LNCaP clone FGC (cell line): ENCODE measurements around the gene CLCA2.
A peak's percentile ranks its signal among the peaks of the same experiment; 100 is the strongest.

Experiments used
- DNase-seq: peaks from one replicate; pipeline ENCODE4 v3.0.0-alpha.2; 2011; ENCODE audit warnings: low read depth
- H3K4me3 ChIP-seq: 2 replicates; pipeline ENCODE4 v1.5.1; 2011; ENCODE audit warnings: mild to moderate bottlenecking, low read depth, low read length, control low read depth
- TF ChIP-seq, protein P1 (sequence below): IDR thresholded peaks from 2 replicates; pipeline ENCODE4 v1.5.1; 2012; ENCODE audit warnings: mild to moderate bottlenecking; ENCODE audit not compliant: control insufficient read depth, insufficient read depth; ENCODE audit errors: extremely low read depth

CLCA2 gene

DNA sequence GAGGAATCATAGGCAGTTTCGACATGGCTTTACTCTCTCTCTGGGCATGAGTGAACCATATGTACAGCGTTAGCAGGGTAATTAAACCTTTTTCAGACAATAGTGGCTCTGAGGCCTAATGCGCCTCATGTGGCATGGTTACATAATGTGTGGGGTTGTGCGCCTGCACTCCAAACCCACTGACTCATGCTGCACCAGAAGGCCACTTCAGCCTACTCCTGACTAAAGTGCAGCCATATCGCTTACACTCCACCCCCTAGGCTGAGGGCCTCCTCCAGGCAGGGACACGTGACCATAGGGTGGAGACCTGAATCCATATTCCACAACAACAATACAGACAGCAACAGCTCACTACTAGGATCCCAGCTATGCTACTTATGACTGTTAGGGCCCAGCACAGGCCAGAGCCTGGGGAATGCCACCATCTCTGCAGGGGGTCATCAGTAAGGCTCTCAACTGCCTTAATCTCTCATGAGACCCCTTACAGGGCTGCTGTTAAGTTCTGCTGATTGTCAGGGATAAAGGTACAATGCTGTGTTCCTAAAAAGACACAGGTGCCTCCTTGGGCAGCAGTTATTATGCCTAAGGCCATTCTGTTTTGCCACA is 14.5 kb upstream of the CLCA2 start:
- no peak overlapping the region for H3K4me3 ChIP-seq
- TF ChIP-seq, protein P1, sequence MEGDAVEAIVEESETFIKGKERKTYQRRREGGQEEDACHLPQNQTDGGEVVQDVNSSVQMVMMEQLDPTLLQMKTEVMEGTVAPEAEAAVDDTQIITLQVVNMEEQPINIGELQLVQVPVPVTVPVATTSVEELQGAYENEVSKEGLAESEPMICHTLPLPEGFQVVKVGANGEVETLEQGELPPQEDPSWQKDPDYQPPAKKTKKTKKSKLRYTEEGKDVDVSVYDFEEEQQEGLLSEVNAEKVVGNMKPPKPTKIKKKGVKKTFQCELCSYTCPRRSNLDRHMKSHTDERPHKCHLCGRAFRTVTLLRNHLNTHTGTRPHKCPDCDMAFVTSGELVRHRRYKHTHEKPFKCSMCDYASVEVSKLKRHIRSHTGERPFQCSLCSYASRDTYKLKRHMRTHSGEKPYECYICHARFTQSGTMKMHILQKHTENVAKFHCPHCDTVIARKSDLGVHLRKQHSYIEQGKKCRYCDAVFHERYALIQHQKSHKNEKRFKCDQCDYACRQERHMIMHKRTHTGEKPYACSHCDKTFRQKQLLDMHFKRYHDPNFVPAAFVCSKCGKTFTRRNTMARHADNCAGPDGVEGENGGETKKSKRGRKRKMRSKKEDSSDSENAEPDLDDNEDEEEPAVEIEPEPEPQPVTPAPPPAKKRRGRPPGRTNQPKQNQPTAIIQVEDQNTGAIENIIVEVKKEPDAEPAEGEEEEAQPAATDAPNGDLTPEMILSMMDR, result no peak
- DNase-seq, result no peak

DNA sequence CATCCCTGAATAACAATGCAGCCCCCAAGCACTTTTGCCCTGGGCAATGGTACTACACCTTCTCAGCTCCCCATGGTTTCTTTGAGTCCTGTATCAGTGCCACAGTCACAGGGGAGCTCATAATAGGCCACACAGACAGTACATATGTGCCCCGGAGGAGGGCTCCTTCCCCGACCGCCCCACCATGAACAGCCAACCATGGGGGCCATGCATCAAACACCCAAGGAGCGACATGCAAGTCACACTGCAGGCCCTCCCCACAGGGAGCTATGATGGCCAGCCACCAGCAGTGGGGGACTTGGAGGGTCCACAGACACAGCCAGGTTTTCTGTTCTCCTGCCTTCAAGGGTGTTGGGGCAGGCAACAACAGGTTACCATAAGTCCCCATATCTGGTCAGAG is 13.1 kb upstream of the CLCA2 start:
- H3K4me3 ChIP-seq, result no peak overlapping the region
- DNase-seq, result no peak
- TF ChIP-seq, protein P1, result no peak

DNA sequence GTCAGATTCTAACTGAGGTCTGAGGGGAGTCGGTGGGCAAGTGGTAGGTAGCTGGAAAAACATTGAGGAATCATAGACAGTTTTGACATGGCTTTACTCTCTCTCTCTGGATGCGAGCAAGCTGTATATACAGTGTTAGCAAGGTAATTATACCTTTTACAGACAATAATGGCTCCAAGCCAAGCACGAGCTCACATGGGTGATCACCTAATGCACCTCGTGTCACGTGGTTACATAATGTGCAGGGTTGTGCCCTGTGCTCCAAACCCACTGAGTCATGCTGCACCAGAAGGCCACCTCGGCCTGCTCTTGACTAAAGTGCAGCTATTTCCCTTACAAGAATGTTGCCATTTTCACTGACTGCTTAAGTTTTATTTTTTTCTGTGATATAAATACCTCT is 7.6 kb upstream of the CLCA2 start:
- H3K4me3 ChIP-seq, result no peak overlapping the region
- DNase-seq, result no peak
- TF ChIP-seq, protein P1, result no peak

DNA sequence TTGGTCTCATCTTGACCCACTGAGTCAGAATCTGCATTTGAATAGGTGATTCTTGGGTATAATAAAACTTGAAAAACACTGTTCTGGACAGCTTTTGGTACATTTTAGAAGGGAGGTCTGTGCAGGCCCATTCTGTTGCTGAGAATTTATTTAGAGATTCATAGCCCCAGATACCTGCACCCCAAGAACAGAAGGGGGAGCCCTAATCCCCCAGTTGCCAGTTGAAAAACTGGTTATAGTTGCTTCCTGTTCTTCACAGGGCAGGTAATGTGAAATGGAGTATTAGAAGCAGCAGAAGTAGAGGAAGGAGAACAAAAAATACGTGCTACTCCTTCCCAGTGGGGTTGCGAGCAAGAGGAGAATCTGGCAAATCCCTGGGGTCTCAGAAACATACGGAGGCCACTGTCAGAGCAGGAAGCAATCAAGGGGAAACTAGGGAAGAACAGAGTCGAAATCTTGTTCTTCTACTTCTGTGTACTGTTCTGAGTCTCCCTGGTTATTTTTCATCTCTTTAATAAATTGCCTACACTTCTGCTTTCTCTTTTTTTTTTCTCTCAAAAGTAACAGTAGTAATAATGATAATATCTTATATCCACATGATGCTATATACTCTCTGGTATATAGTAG is 4.6 kb upstream of the CLCA2 start:
- TF ChIP-seq, protein P1, result peak; percentile 84
- H3K4me3 ChIP-seq, result no peak overlapping the region
- peak; percentile 42 for DNase-seq

DNA sequence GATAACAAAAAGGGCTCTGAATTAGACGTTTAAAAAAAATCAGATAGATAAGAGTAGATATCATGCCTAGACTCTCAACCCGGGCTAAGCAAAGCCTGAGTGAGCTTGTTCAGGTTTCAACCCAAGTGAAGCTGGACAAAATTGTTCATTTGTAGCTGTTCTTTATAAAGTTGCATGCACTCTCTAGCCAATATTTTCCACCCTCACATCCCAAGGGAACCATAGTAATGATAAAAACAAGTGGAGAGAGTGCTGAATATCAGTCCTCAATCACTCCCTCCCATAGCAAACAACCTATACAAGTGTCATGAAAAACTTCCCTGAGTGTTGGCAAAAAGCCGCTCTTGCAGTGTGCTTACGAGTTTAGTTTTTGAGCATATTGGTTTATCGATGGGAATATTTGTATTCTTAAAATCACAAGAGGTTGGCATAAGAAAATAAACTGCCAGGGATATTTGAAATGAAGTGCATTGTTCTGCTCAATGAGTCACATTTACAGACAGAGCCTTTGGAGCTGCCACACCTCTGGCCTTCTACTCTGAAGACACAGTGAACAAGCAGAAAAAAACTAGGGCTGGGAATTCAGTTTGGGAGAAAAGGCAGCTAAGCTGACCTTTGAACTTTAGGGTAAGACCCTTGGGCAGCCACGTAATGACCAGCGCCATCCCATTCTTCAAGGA is 2.2 kb upstream of the CLCA2 start:
- TF ChIP-seq, protein P1, result no peak
- no peak overlapping the region for H3K4me3 ChIP-seq
- no peak for DNase-seq

DNA sequence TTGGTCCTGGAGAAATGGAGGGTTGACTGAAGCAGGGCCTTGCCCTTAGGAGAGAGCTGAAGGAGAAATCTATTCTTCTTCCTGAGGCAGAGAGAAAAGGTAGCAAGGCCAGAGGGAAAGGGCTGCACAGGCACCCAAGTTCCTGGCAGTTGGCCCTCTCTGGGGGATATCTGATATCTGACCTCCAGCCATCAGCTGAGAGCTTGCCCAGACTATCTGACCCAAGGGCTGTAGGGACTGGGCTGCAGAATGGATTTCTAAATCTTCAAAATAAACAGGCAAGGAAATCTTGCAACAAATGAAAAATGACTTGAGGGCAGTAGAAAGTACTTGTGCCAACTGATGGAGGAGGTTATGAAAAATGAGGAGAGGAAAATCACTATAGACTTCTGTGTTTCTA is 498 bp upstream of the CLCA2 start:
- no peak overlapping the region for H3K4me3 ChIP-seq
- DNase-seq, result no peak
- TF ChIP-seq, protein P1, result no peak
